Ramos (cell line): ENCODE measurements around the gene VIPR2.
"Not testable (repeated sequence)": the region's sequence is repeated elsewhere in the genome, so short reads cannot be mapped to it uniquely, and the experiment has no call there.

Source experiments
- in situ Hi-C: fragments of 300-500 bp; cut with MboI; formaldehyde crosslinking; loops from one replicate; pipeline ENCODE4 v1.14.3; 2022; ENCODE audit warnings: low sequenced_read_pairs; ENCODE audit not compliant: unreplicated experiment

The VIPR2 gene

GRCh38 chr7:159141167-159141566, 3.5 kb downstream of the VIPR2 start:
- in situ Hi-C loops = no loop called here

GRCh38 chr7:159140170-159140910, 4.3 kb downstream of the VIPR2 start:
- in situ Hi-C loops = no loop called here

GRCh38 chr7:159139639-159140038, 5.0 kb downstream of the VIPR2 start:
- in situ Hi-C loops = no loop called here

GRCh38 chr7:159139202-159139601, 5.5 kb downstream of the VIPR2 start:
- in situ Hi-C loops = no loop called here

- in situ Hi-C loops = no loop called here
Observed at GRCh38 chr7:159138508-159138907, 6.2 kb downstream of the VIPR2 start.

- in situ Hi-C loops = no loop called here
Observed at GRCh38 chr7:159137906-159138305, 6.8 kb downstream of the VIPR2 start.

GRCh38 chr7:159136846-159137245, 7.8 kb downstream of the VIPR2 start:
- in situ Hi-C loops = no loop called here

GRCh38 chr7:159136442-159136841, 8.2 kb downstream of the VIPR2 start:
- in situ Hi-C loops = no loop called here

- in situ Hi-C loops = no loop called here
Observed at GRCh38 chr7:159136013-159136412, 8.7 kb downstream of the VIPR2 start.

GRCh38 chr7:159132670-159133443, 11.8 kb downstream of the VIPR2 start:
- in situ Hi-C loops = not testable (repeated sequence)

- in situ Hi-C loops = no loop called here
Observed at GRCh38 chr7:159130820-159131219, 13.8 kb downstream of the VIPR2 start.

- in situ Hi-C loops = no loop called here
Observed at GRCh38 chr7:159130199-159130775, 14.4 kb downstream of the VIPR2 start.

- in situ Hi-C loops = no loop called here
Observed at GRCh38 chr7:159128767-159129166, 15.9 kb downstream of the VIPR2 start.

- in situ Hi-C loops = no loop called here
Observed at GRCh38 chr7:159127691-159128642, 16.7 kb downstream of the VIPR2 start.

GRCh38 chr7:159126311-159127260, 18.1 kb downstream of the VIPR2 start:
- in situ Hi-C loops = no loop called here

GRCh38 chr7:159125955-159126270, 18.8 kb downstream of the VIPR2 start:
- in situ Hi-C loops = no loop called here

GRCh38 chr7:159125104-159125954, 19.3 kb downstream of the VIPR2 start:
- in situ Hi-C loops = no loop called here

GRCh38 chr7:159123793-159124192, 20.9 kb downstream of the VIPR2 start:
- in situ Hi-C loops = not testable (repeated sequence)
